GM21619 (cell line): Measurements from ENCODE around the gene HMGCS1.
"Not testable (repeated sequence)": the region's sequence is repeated elsewhere in the genome, so short reads cannot be mapped to it uniquely, and the experiment has no call there.

ENCODE experiments used
- ATAC-seq: cut with Tn5 transposase; IDR thresholded peaks from one replicate; pipeline ENCODE4 v1.9.1; 2021; ENCODE audit not compliant: unreplicated experiment

The HMGCS1 gene

GRCh38 chr5:43279548-43280274, 33.5 kb downstream of the HMGCS1 start:
- no peak for ATAC-seq

- ATAC-seq: no peak
Measured at GRCh38 chr5:43275391-43275790, 37.8 kb downstream of the HMGCS1 start.

- ATAC-seq: no peak
Measured at GRCh38 chr5:43274435-43275114, 38.6 kb downstream of the HMGCS1 start.

- no peak for ATAC-seq
Measured at GRCh38 chr5:43273552-43273951, 39.7 kb downstream of the HMGCS1 start.

GRCh38 chr5:43270645-43271044, 42.6 kb downstream of the HMGCS1 start:
- ATAC-seq: no peak

- ATAC-seq: peak; percentile 76
Measured at GRCh38 chr5:43268188-43268820, 44.9 kb downstream of the HMGCS1 start.

GRCh38 chr5:43262269-43262668, 50.9 kb downstream of the HMGCS1 start:
- ATAC-seq: not testable (repeated sequence)

- no peak for ATAC-seq
Measured at GRCh38 chr5:43258116-43258515, 55.1 kb downstream of the HMGCS1 start.

- ATAC-seq: no peak
Measured at GRCh38 chr5:43256261-43256966, 56.8 kb downstream of the HMGCS1 start.

GRCh38 chr5:43255704-43256103, 57.5 kb downstream of the HMGCS1 start:
- no peak for ATAC-seq

- ATAC-seq: no peak
Measured at GRCh38 chr5:43251754-43252153, 61.5 kb downstream of the HMGCS1 start.

GRCh38 chr5:43245724-43246385, 67.4 kb downstream of the HMGCS1 start:
- ATAC-seq: peak; percentile 67

GRCh38 chr5:43244823-43245565, 68.2 kb downstream of the HMGCS1 start:
- peak; percentile 60 for ATAC-seq

- ATAC-seq: no peak
Measured at GRCh38 chr5:43243270-43243669, 69.9 kb downstream of the HMGCS1 start.

- ATAC-seq: no peak
Measured at GRCh38 chr5:43242196-43242595, 71.0 kb downstream of the HMGCS1 start.
